WTC11 (cell line): Measurements from ENCODE around the gene CDKN2B.

Experiments used
- NFYB ChIP-seq: sonication (generic); formaldehyde crosslinking; conservative IDR thresholded peaks from 2 replicates; pipeline ENCODE4 v1.8.0; 2022; ENCODE audit warnings: low read depth, missing genetic modification reagents
- RELA ChIP-seq: sonication (generic); formaldehyde crosslinking; IDR thresholded peaks from 2 replicates; pipeline ENCODE4 v1.8.1; 2022; ENCODE audit warnings: missing genetic modification reagents, mild to moderate bottlenecking, borderline replicate concordance
- ZNF121 ChIP-seq: sonication (generic); formaldehyde crosslinking; IDR thresholded peaks from 2 replicates; pipeline ENCODE4 v1.8.0; 2023; ENCODE audit warnings: missing genetic modification reagents
- TF ChIP-seq, protein P1 (sequence below): sonication (generic); formaldehyde crosslinking; IDR thresholded peaks from 2 replicates; pipeline ENCODE4 v1.8.1; 2022; ENCODE audit warnings: missing genetic modification reagents, borderline replicate concordance
- TF ChIP-seq, protein P2 (sequence below): fragments of 200-600 bp; IDR thresholded peaks from 2 replicates; pipeline ENCODE4 v1.8.0; 2022; ENCODE audit warnings: antibody characterized with exemption
- TF ChIP-seq, protein P3 (sequence below): sonication (generic); formaldehyde crosslinking; IDR thresholded peaks from 2 replicates; pipeline ENCODE4 v1.8.1; 2023; ENCODE audit warnings: mild to moderate bottlenecking, missing genetic modification reagents, moderate library complexity

DNA sequence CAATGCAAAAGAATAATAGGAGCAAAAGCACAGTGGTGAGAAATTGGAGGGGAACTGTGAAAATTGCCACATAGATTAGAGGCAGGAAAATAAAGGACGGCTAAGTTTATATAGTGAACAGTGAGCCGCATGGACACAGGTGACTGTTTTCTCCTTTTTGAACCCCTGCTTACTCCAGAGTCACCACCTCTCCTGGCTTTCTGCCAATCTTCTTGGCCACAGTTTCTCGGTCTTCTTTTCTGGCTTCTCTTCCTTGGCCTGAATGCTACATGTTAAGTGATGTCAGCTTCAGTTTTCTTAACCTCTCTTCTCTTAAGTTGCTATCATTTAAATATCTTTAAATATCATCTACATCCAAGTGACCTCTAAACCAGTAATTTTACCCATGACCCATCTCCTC is 47.3 kb upstream of the CDKN2B start:
- TF ChIP-seq ZNF121 (CRISPR knock-in tag) (no peak), RELA (CRISPR knock-in tag) (no peak), NFYB (CRISPR knock-in tag) (no peak)
- TF ChIP-seq, protein P1, sequence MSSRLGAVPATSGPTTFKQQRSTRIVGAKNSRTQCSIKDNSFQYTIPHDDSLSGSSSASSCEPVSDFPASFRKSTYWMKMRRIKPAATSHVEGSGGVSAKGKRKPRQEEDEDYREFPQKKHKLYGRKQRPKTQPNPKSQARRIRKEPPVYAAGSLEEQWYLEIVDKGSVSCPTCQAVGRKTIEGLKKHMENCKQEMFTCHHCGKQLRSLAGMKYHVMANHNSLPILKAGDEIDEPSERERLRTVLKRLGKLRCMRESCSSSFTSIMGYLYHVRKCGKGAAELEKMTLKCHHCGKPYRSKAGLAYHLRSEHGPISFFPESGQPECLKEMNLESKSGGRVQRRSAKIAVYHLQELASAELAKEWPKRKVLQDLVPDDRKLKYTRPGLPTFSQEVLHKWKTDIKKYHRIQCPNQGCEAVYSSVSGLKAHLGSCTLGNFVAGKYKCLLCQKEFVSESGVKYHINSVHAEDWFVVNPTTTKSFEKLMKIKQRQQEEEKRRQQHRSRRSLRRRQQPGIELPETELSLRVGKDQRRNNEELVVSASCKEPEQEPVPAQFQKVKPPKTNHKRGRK (CRISPR knock-in tag) = no peak
- TF ChIP-seq, protein P2, sequence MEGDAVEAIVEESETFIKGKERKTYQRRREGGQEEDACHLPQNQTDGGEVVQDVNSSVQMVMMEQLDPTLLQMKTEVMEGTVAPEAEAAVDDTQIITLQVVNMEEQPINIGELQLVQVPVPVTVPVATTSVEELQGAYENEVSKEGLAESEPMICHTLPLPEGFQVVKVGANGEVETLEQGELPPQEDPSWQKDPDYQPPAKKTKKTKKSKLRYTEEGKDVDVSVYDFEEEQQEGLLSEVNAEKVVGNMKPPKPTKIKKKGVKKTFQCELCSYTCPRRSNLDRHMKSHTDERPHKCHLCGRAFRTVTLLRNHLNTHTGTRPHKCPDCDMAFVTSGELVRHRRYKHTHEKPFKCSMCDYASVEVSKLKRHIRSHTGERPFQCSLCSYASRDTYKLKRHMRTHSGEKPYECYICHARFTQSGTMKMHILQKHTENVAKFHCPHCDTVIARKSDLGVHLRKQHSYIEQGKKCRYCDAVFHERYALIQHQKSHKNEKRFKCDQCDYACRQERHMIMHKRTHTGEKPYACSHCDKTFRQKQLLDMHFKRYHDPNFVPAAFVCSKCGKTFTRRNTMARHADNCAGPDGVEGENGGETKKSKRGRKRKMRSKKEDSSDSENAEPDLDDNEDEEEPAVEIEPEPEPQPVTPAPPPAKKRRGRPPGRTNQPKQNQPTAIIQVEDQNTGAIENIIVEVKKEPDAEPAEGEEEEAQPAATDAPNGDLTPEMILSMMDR = no peak
- TF ChIP-seq, protein P3, sequence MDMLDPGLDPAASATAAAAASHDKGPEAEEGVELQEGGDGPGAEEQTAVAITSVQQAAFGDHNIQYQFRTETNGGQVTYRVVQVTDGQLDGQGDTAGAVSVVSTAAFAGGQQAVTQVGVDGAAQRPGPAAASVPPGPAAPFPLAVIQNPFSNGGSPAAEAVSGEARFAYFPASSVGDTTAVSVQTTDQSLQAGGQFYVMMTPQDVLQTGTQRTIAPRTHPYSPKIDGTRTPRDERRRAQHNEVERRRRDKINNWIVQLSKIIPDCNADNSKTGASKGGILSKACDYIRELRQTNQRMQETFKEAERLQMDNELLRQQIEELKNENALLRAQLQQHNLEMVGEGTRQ (CRISPR knock-in tag) = no peak
